SU-DHL-6 (cell line): ENCODE data around the gene ZNF628.

Experiments
- EZH2phosphoT487 ChIP-seq: fragments of 200-600 bp; sonication (generic), shearing (Covaris generic); conservative IDR thresholded peaks from 2 replicates; pipeline ENCODE4 v1.6.1; 2018; ENCODE audit warnings: mild to moderate bottlenecking, antibody characterized with exemption, low read length, moderate library complexity, mixed read lengths
- TF ChIP-seq, protein P1 (sequence below): fragments of 200-600 bp; sonication (generic); IDR thresholded peaks from one replicate; pipeline ENCODE4 v1.5.1; 2017; ENCODE audit warnings: antibody characterized with exemption, mild to moderate bottlenecking, low read length, moderate library complexity; ENCODE audit not compliant: insufficient read depth, poor library complexity, severe bottlenecking

DNA sequence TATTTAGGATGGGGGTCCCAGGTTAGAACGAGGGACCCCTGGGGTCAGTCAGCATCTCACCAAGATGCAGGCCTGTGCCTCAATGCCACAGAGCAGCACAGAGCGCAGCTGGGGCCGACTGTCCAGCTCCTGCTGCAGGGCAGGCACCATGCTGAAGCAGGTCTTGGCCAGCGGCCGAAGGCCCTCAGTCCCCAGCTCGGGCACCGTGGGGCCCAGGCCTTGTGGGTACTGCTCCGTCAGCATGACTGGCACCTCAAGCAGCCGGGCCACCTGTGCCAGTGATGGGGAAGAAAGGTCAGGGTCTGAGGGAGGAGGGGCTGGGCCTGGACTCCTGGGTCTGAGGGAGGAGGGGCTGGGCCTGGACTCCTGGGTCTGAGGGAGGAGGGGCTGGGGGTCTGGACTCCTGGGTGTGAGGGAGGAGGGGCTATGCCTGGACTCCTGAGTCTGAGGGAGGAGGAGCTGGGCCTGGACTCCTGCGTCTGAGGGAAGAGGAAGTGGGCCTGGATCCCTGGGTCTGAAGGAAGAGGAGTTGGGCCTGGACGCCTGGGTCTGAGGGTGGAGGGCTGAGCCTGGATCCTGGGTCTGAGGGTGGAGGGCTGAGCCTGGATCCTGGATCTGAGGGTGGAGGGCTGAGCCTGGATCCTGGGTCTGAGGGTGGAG is 20.7 kb upstream of the ZNF628 start:
- TF ChIP-seq, protein P1, sequence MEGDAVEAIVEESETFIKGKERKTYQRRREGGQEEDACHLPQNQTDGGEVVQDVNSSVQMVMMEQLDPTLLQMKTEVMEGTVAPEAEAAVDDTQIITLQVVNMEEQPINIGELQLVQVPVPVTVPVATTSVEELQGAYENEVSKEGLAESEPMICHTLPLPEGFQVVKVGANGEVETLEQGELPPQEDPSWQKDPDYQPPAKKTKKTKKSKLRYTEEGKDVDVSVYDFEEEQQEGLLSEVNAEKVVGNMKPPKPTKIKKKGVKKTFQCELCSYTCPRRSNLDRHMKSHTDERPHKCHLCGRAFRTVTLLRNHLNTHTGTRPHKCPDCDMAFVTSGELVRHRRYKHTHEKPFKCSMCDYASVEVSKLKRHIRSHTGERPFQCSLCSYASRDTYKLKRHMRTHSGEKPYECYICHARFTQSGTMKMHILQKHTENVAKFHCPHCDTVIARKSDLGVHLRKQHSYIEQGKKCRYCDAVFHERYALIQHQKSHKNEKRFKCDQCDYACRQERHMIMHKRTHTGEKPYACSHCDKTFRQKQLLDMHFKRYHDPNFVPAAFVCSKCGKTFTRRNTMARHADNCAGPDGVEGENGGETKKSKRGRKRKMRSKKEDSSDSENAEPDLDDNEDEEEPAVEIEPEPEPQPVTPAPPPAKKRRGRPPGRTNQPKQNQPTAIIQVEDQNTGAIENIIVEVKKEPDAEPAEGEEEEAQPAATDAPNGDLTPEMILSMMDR: no peak
- TF ChIP-seq EZH2phosphoT487: no peak
